Mammary epithelial cell (primary cell): ENCODE results near the gene COMMD2.

ENCODE experiments used
- EZH2 ChIP-seq: IDR thresholded peaks from 2 replicates; pipeline ENCODE4 v1.6.1; 2012; ENCODE audit warnings: low read length, inconsistent platforms, borderline replicate concordance
- TF ChIP-seq, protein P1 (sequence below), 2 donors: IDR thresholded peaks in 1 of 2; conservative IDR thresholded peaks in 1 of 2; 2 replicates each; pipeline ENCODE4 v1.5.1; 2011 to 2012; ENCODE audit warnings: inconsistent platforms in 2 of 2, low read length in 2 of 2, mild to moderate bottlenecking in 2 of 2, control low read depth in 1 of 2, low read depth in 1 of 2; ENCODE audit not compliant: insufficient read depth in 1 of 2; ENCODE audit errors: extremely low read depth in 1 of 2

GRCh38 chr3:149751551-149751950, 738 bp downstream of the COMMD2 start:
- TF ChIP-seq EZH2 = no peak
- TF ChIP-seq, protein P1, sequence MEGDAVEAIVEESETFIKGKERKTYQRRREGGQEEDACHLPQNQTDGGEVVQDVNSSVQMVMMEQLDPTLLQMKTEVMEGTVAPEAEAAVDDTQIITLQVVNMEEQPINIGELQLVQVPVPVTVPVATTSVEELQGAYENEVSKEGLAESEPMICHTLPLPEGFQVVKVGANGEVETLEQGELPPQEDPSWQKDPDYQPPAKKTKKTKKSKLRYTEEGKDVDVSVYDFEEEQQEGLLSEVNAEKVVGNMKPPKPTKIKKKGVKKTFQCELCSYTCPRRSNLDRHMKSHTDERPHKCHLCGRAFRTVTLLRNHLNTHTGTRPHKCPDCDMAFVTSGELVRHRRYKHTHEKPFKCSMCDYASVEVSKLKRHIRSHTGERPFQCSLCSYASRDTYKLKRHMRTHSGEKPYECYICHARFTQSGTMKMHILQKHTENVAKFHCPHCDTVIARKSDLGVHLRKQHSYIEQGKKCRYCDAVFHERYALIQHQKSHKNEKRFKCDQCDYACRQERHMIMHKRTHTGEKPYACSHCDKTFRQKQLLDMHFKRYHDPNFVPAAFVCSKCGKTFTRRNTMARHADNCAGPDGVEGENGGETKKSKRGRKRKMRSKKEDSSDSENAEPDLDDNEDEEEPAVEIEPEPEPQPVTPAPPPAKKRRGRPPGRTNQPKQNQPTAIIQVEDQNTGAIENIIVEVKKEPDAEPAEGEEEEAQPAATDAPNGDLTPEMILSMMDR (conservative IDR thresholded peaks at IDR 0.05 in 1 of 2, IDR thresholded peaks at IDR 0.05 in 1 of 2; ENCODE audit: extremely low read depth in 1 of 2, insufficient read depth in 1 of 2, low read depth in 1 of 2, low read length in 2 of 2) = no peak
